NCI-H146 treated with DMSO at 0.1 percent for 48 hours (cell line): ENCODE measurements around the gene ANKRD65.
A peak's percentile ranks its signal among the peaks of the same experiment; 100 is the strongest.
"Not testable (repeated sequence)": the region's sequence is repeated elsewhere in the genome, so short reads cannot be mapped to it uniquely, and the experiment has no call there.

Source experiments
- DNase-seq: peaks from one replicate; lab custom pipeline; 2025; ENCODE audit not compliant: unreplicated experiment; lab: John Stamatoyannopoulos, UW

Gene ANKRD65

DNA sequence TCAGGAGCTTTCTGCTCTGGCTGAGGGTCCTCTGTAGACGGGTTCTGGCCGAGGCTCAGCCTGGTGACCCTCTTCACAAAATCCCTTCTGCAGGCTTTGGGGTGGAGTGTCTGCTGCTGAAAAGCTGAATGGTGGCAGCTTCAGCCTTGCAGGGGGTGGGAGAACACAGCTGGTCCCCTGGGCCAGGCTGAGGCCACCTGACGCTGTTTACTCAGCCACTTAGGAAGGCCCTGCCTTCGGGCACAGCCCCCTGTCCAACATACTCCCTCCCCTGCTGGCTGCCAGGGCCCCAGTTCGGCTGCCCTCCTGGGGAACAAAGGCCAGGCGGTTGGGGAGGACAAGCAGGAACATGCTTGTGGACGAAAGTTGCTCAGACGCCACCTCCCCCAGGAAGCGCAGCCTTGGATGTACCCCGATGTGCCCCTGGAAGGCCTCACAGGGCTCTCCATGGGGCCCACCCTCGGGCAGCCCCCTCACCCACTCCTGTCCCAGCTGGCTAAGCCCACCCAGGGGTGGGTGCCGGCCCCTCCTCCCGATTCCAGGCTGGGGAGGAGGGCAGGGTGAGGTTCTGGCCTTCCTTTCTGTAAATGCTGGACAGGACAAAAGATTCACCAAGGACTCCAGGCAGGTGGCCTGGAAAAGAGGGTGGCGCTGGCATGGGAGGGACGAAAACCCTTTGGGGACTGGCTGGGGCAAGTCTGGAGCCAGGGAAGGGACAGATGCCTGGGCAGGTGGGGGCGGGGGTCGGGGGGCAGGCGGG lies at the start of gene ANKRD65:
ANKRD65 (minus strand) TSS at position 130 of the 760 bp plus-strand sequence. CDS start 271 bp downstream, outside the sequence.
- peak; percentile 78 for DNase-seq

DNA sequence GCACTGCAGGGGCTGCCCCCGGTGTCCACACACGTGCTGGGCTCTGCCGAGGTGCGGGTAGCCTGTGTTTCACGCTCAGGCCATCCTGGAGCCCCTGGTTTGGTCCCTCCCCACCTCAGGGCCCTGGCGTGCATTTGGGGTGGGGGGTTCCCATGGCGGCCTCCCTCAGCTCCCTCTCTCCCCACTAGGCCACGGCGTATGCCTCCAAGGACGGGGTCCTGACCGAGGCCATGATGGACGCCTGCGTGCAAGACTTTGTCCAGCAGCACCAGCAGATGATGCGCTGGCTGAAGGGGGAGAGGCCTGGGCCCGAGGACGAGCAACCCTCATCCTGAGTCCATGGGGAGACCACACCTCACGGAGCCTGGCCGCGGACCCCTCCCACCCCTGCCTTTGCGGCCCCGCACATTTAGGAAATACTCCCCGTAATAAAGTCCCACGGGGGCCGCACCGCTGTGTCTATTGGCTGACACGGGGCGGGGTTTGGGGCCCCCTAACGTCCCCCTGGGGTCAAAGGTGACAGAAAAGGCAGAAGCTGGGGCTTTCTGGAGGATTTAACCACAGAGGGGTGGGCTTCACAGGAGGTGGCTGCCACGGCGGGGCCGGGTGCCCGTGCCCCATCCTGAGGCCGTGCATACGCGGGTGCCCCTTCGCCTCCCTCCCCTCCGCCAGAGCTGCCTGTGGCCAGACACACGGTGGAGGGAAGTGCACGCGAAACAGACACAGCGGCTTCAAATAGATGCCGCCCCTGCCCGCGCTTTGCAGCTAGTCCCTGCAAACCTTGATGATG lies 47.3 kb upstream of the ANKRD65 start:
- not testable (repeated sequence) for DNase-seq

DNA sequence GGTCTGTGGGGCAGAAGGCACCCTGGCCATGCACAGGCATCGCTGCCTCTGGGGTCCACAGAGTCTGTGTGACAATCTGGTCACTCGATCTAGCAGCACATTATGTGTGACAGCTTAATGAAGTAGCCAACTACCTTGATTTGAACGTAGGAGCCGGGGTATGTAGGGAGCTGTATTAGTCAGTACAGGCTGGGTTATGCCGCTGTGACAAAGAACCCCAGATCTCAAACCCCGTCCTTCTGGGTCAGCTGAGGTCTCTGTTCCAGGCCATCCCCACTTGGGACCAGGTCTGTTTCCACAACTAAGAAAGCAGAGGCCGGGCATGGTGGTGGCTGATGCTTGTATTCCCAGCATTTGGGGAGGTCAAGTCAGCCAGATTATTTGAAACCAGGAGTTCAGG lies 42.2 kb upstream of the ANKRD65 start:
- DNase-seq: no peak

- no peak for DNase-seq
Measured at GRCh38 chr1:1462318-1462966, 41.4 kb upstream of the ANKRD65 start.

- no peak for DNase-seq
Measured at GRCh38 chr1:1461721-1462317, 40.7 kb upstream of the ANKRD65 start.

GRCh38 chr1:1460540-1461130 lies 39.6 kb upstream of the ANKRD65 start:
- DNase-seq: no peak

DNA sequence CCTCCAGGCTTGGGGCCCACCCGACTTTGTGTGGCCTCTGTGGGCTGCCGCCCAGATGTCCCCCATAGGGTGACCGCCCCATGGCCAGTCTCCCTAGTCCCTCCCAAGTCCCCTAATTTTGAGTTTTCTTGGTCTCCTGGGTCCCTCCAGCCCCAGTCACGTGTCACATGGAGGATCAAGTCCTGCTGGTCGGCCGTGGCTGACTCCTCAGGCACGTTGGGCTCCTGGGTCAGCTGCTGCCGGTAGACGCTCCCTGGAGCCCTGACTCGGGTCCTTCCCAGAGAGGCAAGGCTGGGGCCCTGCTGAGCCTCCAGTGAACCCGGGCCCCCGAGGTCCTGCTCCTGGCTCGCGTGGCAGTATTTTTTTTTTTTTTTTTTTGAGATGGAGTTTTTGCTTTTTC lies 38.6 kb upstream of the ANKRD65 start:
- DNase-seq: not testable (repeated sequence)

DNA sequence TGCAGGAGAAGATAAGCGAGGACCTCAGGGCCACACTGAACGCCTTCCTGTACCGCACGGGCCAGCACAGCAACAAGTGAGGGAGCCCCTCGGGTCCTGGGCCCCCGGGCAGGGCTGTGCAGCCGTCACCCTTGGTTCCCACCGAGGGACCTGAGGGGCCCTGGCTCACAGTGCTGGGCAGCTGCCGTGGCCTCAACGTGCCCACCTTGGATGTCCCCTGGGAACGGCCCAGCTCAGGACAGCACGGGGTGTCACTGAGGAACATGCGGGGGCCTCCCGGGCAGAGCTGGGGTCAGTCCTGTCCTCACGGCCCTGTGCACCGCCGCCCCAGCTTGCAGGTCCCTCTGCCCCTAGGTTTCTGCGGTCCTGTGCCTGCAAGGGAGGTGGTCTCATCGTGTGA lies 38.1 kb upstream of the ANKRD65 start:
- not testable (repeated sequence) for DNase-seq

- DNase-seq: not testable (repeated sequence)
Measured at GRCh38 chr1:1456683-1457255, 35.7 kb upstream of the ANKRD65 start.

GRCh38 chr1:1455934-1456333 lies 34.9 kb upstream of the ANKRD65 start:
- DNase-seq: not testable (repeated sequence)

- no peak for DNase-seq
Measured at GRCh38 chr1:1455366-1455884, 34.3 kb upstream of the ANKRD65 start.

- not testable (repeated sequence) for DNase-seq
Measured at GRCh38 chr1:1454286-1455056, 33.4 kb upstream of the ANKRD65 start.

DNA sequence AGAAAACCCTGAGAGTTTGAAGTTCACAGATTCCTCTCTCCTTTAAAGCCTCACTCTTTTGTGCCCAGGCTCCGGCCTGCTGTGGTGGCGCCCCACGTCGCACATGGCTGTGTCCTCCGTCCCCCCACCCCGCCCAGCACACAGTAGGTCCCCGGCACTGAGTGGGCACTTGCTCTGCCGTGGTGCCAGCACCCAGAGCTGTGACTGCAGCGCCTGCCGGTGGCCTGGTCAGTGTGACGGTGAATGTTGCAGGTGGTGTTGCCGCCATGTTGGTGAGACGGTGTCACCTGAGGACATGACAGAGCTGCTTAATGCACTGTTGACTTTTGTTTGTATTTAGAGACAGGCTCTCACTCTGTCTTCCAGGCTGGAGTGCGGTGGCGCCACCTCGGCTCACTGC lies 31.8 kb upstream of the ANKRD65 start:
- no peak for DNase-seq

DNA sequence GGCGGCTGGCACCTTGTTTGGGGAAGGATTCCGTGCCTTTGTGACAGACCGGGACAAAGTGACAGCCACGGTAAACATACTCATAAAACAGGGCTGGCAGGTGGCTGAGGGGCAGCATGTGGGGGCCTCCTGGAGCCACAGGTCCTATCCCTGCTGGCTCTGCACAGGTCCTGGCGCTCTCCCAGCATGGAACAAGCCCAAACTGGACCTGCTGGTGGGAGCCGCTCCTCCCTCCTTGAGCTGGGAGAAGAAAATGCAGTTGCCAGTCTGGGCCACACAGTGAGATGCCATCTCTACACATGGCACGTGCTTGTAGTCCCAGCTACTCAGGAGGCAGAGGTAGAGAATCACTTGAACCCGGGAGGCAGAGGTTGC lies 31.3 kb upstream of the ANKRD65 start:
- not testable (repeated sequence) for DNase-seq

GRCh38 chr1:1451696-1452364 lies 30.8 kb upstream of the ANKRD65 start:
- no peak for DNase-seq

DNA sequence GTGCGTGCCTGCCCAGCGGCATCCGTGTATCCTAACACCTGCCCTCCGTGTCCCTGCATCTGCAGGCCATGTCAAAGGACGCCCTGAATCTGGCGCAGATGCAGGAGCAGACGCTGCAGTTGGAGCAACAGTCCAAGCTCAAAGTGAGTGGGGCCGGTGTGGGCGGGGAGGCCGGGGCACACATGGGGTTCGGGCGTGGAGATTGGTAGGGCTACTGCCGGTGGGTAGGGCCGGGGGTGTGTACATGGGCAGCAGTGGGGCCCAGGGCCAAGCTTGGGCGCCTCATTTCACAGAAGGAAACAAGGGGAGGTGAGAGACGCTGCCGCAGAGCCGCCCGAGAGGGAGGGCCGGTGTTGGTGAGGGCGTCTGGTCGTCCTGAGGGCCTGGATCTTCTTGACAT lies 29.5 kb upstream of the ANKRD65 start:
- DNase-seq: not testable (repeated sequence)

- DNase-seq: no peak
Measured at GRCh38 chr1:1449099-1449739, 28.1 kb upstream of the ANKRD65 start, which contains the start of gene ATAD3C. Gene ATAD3C (plus strand): TSS chr1:1449689. CDS start chr1:1450684, 995 bp downstream.

DNA sequence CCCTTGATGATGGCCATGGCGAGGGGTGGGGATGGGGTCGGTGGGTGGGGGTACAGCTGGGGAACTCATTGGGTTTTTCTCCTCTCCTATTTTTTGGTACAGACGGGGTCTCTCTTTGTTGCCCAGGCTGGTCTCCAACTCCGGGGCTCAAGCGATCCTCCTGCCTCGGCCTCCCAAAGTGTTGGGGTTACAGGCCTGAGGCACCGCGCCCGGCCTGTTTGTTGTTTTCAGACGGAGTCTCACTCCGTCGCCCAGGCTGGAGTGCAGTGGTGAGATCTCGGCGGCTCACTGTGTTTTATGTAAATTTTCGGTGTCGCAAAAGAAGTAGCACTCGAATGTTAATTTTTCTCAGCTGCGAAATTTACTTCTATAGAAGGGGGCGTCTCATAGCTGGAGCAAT lies 25.6 kb upstream of the ANKRD65 start:
- DNase-seq: not testable (repeated sequence)
